ENCODE results near the gene CD72.
A peak's percentile ranks its signal among the peaks of the same experiment; 100 is the strongest.

Gene CD72

GRCh38 chr9:35618325-35618727, at the start of gene CD72:
TSS of gene CD72 (minus strand) at chr9:35618413. CDS start at chr9:35618303, 110 bp downstream.
- DNase-seq (ENCODE audit: low read depth in 1 of 2, low spot score in 1 of 2): no peak

GRCh38 chr9:35667939-35668338, 49.7 kb upstream of the CD72 start:
- no peak for DNase-seq (ENCODE audit: low read depth in 1 of 2, low spot score in 1 of 2)

GRCh38 chr9:35666549-35666948, 48.3 kb upstream of the CD72 start:
- DNase-seq (ENCODE audit: low read depth in 1 of 2, low spot score in 1 of 2): no peak

- DNase-seq (ENCODE audit: low read depth in 1 of 2, low spot score in 1 of 2): no peak
Measured at GRCh38 chr9:35666045-35666444, 47.8 kb upstream of the CD72 start.

- no peak for DNase-seq (ENCODE audit: low read depth in 1 of 2, low spot score in 1 of 2)
Measured at GRCh38 chr9:35665471-35665818, 47.2 kb upstream of the CD72 start.

GRCh38 chr9:35664531-35665470, 46.6 kb upstream of the CD72 start, which contains the start of gene ARHGEF39:
TSS of gene ARHGEF39 (minus strand) at chr9:35665195. CDS start at chr9:35665169, 26 bp downstream.
- peak in 1 of 2 donors; percentile 52 for DNase-seq (ENCODE audit: low read depth in 1 of 2, low spot score in 1 of 2)

- no peak for DNase-seq (ENCODE audit: low read depth in 1 of 2, low spot score in 1 of 2)
Measured at GRCh38 chr9:35662437-35662836, 44.2 kb upstream of the CD72 start.

- DNase-seq (ENCODE audit: low read depth in 1 of 2, low spot score in 1 of 2): no peak
Measured at GRCh38 chr9:35661756-35662350, 43.6 kb upstream of the CD72 start.

GRCh38 chr9:35660966-35661415, 42.8 kb upstream of the CD72 start:
- no peak for DNase-seq (ENCODE audit: low read depth in 1 of 2, low spot score in 1 of 2)

- no peak for DNase-seq (ENCODE audit: low read depth in 1 of 2, low spot score in 1 of 2)
Measured at GRCh38 chr9:35659340-35659739, 41.1 kb upstream of the CD72 start.

GRCh38 chr9:35658968-35659220, 40.7 kb upstream of the CD72 start:
- DNase-seq (ENCODE audit: low read depth in 1 of 2, low spot score in 1 of 2): no peak

- peak; percentile 67 to 70 for DNase-seq (ENCODE audit: low read depth in 1 of 2, low spot score in 1 of 2)
Measured at GRCh38 chr9:35658137-35658967, 40.1 kb upstream of the CD72 start, which contains the start of gene CCDC107. TSS of gene CCDC107 (plus strand) at chr9:35658292. CDS start at chr9:35658380, 88 bp downstream.

GRCh38 chr9:35657546-35658136, 39.4 kb upstream of the CD72 start, which contains the start of gene RMRP:
TSS of gene RMRP (minus strand) at chr9:35658019.
- DNase-seq (ENCODE audit: low read depth in 1 of 2, low spot score in 1 of 2): peak; percentile 78 to 96

GRCh38 chr9:35656831-35657545, 38.8 kb upstream of the CD72 start:
- DNase-seq (ENCODE audit: low read depth in 1 of 2, low spot score in 1 of 2): no peak

GRCh38 chr9:35656348-35656747, 38.1 kb upstream of the CD72 start:
- DNase-seq (ENCODE audit: low read depth in 1 of 2, low spot score in 1 of 2): no peak

- DNase-seq (ENCODE audit: low read depth in 1 of 2, low spot score in 1 of 2): no peak
Measured at GRCh38 chr9:35653611-35654010, 35.4 kb upstream of the CD72 start.

- no peak for DNase-seq (ENCODE audit: low read depth in 1 of 2, low spot score in 1 of 2)
Measured at GRCh38 chr9:35652829-35653209, 34.6 kb upstream of the CD72 start.

GRCh38 chr9:35651956-35652828, 34.0 kb upstream of the CD72 start:
- no peak for DNase-seq (ENCODE audit: low read depth in 1 of 2, low spot score in 1 of 2)

GRCh38 chr9:35650341-35651158, 32.3 kb upstream of the CD72 start, which contains the start of gene SIT1:
TSS of gene SIT1 (minus strand) at chr9:35650931. CDS start at chr9:35650853, 78 bp downstream.
- DNase-seq (ENCODE audit: low read depth in 1 of 2, low spot score in 1 of 2): no peak

All from activated CD4-positive, alpha-beta T cell treated with anti-CD3 and anti-CD28 coated beads, Interleukin-2, amount 50 U/mL, for 24 hours (primary cell).